ENCODE data around the gene ZNF579.

Gene ZNF579, protein sequence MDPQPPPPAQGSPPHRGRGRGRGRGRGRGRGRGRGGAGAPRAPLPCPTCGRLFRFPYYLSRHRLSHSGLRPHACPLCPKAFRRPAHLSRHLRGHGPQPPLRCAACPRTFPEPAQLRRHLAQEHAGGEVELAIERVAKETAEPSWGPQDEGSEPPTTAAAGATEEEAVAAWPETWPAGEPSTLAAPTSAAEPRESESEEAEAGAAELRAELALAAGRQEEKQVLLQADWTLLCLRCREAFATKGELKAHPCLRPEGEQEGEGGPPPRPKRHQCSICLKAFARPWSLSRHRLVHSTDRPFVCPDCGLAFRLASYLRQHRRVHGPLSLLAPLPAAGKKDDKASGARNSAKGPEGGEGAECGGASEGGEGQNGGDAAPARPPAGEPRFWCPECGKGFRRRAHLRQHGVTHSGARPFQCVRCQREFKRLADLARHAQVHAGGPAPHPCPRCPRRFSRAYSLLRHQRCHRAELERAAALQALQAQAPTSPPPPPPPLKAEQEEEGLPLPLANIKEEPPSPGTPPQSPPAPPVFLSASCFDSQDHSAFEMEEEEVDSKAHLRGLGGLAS

DNA sequence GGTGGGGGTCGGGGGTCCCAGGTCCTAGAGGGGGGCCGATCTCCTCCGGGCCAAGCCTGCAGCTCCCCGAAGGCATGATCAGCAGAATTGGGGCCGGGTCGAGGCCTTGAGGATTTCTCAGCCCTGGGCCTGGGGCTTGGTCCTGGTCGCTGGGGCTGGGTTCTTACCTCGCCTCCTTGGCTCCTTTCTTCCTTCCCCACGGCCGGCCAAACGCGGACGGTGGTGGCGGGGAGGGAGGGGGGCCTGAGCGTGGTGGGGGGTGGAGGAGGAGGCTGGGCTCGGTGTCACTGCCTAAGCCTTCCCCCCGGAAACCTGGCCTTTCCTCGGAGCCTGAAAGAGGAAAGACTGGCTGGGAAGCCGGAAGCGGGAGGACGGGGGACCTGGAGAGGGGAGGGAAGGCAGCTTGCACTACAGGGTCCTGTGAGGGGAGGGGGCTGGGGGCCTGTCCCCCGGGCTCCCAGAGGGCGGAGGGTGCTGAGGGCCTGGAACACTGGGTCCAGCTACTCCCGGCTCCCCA is at the start of gene ZNF579:
Gene ZNF579, minus strand, starts transcription at position 221 of the 517 bp plus-strand sequence. CDS start 1,209 bp downstream, outside the sequence.
- DNase-seq = peak; percentile 88
- in situ Hi-C loops (cut with HindIII; ENCODE audit: low pct_ligation_motif_present, low pct_unique_long_range_greater_than_20kb, low sequenced_read_pairs) = no loop called here

DNA sequence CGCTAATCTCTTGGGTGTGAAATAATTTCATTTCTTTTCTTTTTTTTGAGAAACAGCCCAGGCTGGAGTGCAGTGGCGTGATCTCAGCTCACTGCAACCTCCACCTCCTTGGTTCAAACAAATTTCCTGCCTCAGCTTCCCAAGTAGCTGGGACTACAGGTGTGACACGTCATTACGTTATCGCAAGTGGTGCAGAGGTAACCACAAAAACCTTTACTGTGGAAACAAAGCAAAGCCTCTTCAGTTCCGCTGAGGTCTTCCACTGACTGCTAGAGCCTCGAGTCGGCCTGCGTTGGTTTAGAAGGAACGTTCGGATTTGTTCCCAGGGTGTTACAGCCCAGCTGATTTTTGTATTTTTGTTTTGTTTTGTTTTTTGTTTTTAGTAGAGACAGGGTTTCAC is 45.7 kb upstream of the ZNF579 start:
- in situ Hi-C loops (cut with HindIII; ENCODE audit: low pct_ligation_motif_present, low pct_unique_long_range_greater_than_20kb, low sequenced_read_pairs) = loop anchor here (10.0 kb wide), 1 partner anchor 112 kb away; no protein-coding TSS in a partner anchor
- DNase-seq = no peak

DNA sequence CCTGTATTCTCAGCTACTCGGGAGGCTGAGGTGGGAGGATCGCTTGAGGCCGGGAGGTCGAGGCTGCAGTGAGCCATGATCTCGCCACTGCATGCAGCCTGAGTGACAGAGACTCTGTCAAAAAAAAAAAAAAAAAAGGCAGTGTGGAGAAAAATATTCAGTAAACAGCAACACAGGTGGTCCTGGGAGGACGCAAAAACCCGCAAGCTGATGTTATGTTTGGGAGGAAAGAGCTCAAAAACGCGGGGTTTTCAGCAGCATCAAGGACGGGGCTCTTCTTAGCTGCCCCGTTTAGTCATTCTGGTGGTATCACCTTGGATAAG is 44.3 kb upstream of the ZNF579 start:
- in situ Hi-C loops (cut with HindIII; ENCODE audit: low pct_ligation_motif_present, low pct_unique_long_range_greater_than_20kb, low sequenced_read_pairs) = loop anchor here (10.0 kb wide), 1 partner anchor 110 kb away; no protein-coding TSS in a partner anchor
- DNase-seq = no peak

DNA sequence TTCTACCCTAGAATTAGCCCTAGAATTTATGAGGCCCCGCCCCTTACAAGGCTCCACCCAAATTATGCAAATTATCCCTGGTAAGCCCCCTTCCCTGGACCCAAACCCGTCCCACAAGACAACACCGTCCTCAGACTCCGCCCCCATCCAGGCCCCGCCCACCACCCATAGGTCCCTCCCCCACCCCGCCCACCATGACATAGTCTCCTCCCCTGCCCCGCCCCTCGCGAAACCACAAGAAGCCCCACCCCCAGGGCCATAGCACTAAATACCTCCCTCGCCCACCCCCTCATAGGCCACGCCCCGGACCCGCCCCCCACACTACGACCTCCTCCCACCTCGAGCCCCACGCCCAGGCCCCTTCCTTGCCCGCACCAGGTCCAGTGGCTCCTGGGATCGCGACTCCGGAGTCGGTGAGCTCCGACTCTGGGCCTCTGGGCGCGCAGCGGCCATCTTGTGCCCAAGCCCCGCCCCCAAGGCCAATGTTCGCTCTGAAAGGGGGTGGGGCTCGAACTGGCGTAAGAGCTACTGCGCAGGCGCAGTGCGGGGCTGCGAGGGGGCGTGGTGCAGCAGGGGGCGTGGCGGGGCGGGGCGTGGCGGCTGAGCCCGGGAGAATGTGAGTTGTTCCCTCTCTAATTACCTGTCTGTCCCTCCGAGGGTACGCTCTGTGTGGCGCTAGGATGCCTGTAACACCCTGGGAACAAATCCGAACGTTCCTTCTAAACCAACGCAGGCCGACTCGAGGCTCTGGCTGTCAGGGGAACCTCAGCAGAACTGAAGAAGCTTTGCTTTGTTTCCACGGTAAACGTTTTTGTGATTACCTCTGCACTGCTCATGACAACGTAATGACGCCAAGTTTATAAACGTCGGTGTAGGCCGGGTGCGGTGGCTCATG is 43.7 kb upstream of the ZNF579 start, which contains the start of gene ZNF784:
Gene ZNF784, minus strand, starts transcription at position 458 of the 895 bp plus-strand sequence. Its CDS starts 5 bp downstream, at position 453.
- in situ Hi-C loops (cut with HindIII; ENCODE audit: low pct_ligation_motif_present, low pct_unique_long_range_greater_than_20kb, low sequenced_read_pairs) = loop anchor here (10.0 kb wide), 1 partner anchor 110 kb away; no protein-coding TSS in a partner anchor
- peak; percentile 86 for DNase-seq

DNA sequence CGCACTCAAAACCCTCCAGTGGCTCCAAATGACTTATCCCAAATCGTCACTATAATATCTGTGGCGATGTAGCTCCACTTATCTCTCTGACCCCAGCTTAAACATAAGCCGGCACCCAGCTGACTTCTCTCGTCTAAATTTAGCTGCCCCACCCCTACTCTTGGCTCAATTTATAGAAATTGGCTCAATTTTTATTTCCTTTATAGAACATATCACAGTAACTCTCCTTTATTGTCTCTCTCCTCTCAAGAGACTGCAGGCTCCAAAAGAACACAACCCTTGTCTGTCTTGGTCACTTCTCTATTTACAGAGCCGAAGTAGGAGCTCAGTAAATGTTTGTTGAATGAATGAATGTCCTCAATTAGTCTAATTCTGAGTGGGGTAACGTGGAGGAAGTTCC is 42.9 kb upstream of the ZNF579 start:
- in situ Hi-C loops (cut with HindIII; ENCODE audit: low pct_ligation_motif_present, low pct_unique_long_range_greater_than_20kb, low sequenced_read_pairs) = loop anchor here (10.0 kb wide), 1 partner anchor 109 kb away; no protein-coding TSS in a partner anchor
- no peak for DNase-seq

DNA sequence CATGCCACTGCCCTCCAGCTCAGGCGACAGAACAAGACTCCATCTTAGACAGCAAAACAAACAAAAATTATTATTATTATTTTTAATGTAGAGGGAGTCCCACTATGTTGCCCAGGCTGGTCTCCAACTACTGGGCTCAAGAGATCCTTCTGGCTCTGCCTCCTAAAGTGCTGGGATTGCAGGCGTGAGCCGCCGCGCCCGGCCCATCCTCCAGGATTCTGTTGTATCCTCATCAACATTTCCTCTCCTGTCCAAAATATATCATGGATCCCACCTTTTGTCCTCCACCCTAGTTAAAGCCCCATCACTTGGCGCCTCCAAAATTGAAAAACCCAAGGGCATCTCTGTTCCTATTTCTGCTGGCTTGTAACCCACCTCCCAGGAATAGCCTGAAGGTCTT is 42.5 kb upstream of the ZNF579 start:
- DNase-seq = no peak
- in situ Hi-C loops (cut with HindIII; ENCODE audit: low pct_ligation_motif_present, low pct_unique_long_range_greater_than_20kb, low sequenced_read_pairs) = loop anchor here (10.0 kb wide), 1 partner anchor 108 kb away; no protein-coding TSS in a partner anchor

DNA sequence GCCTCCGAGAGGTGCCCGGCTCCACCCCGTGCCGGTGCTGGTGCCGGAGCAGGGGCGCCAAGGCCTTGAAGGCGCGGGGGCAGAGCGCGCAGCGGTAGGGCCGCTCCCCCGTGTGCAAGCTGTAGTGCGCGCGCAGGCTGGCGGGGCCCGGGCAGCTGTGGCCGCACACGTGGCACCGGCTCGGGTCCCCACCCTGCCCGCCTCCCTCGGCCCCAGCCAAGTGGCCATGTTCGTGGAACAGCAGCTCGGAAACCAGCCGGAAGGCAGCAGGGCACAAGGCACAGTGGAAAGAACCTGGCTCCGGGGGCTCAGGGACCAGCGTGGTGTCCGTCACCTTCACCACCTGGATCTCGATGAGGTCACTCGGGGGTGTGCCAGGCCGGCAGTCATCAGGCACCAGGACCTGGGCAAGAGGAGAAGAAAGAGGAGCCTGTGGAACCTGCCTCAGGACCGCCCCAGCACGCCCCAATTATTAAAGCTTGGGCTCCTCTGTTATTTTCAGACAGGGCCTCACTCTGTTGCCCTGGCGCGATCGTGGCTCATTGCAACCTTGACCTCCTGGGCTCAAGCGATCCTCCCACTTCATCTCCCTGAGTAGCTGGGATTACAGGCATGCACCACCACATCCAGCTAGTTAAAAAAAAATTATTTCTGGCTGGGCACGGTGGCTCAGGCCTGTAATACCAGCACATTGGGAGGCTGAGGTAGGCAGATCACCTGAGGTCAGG is 41.8 kb upstream of the ZNF579 start:
- DNase-seq = no peak

DNA sequence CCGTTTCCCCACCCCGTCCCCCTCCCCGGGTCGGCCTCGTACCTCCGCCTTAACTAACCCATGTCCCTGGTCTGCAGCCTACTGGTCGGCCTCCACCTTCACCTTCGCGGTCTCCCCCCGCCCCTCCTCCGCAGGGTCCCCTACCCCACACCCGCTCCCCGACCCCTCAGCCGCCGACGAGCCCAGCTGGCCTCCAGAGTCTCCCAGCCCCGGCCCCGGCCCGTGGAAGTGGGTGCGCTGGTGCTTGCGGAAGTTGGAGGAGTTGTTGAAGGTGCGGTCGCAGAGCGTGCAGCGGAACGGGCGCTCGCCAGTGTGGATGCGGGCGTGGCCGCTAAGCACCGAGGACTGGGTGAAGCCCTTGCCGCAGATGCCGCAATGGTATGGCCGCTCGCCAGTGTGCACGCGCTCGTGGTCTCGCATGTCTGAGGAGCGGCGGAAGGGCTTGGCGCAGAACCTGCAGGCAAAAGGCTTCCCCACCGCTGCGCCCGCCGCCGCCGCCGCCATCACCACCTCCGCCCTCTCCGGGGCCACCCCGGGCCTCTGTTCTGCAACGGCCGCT is 41.1 kb upstream of the ZNF579 start:
- DNase-seq = no peak
- in situ Hi-C loops (cut with HindIII; ENCODE audit: low pct_ligation_motif_present, low pct_unique_long_range_greater_than_20kb, low sequenced_read_pairs) = loop anchor here (10.0 kb wide), 1 partner anchor 107 kb away; no protein-coding TSS in a partner anchor

More for the DNA sequence above, 41.8 kb upstream of the ZNF579 start:
- in situ Hi-C loops (cut with HindIII; ENCODE audit: low pct_ligation_motif_present, low pct_unique_long_range_greater_than_20kb, low sequenced_read_pairs) = loop anchor here (10.0 kb wide), 1 partner anchor 108 kb away; no protein-coding TSS in a partner anchor

DNA sequence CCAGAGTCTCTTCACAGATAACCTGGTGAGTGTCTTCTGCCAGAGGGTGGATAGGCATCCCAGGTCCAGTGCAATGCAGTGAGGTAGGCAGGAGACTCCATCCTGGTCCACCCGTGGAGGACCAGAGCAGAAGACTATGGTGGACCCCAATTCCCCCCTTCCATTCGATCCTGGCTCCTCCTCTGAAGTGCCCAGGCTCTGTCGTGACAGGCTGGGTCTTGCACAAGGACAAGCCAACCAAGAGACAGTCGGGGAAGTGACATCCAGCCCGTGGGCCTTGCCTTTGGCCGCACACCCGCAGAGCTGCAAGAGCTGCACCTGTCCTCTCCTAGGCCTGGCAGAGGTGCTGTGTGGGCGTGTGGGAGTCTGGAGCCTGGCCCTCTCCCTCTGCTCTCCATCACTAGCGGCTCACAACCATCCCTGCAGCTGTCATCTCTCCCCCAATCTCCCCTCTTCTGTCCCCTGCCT is 40.6 kb upstream of the ZNF579 start:
- in situ Hi-C loops (cut with HindIII; ENCODE audit: low pct_ligation_motif_present, low pct_unique_long_range_greater_than_20kb, low sequenced_read_pairs) = loop anchor here (10.0 kb wide), 1 partner anchor 106 kb away; no protein-coding TSS in a partner anchor

DNA sequence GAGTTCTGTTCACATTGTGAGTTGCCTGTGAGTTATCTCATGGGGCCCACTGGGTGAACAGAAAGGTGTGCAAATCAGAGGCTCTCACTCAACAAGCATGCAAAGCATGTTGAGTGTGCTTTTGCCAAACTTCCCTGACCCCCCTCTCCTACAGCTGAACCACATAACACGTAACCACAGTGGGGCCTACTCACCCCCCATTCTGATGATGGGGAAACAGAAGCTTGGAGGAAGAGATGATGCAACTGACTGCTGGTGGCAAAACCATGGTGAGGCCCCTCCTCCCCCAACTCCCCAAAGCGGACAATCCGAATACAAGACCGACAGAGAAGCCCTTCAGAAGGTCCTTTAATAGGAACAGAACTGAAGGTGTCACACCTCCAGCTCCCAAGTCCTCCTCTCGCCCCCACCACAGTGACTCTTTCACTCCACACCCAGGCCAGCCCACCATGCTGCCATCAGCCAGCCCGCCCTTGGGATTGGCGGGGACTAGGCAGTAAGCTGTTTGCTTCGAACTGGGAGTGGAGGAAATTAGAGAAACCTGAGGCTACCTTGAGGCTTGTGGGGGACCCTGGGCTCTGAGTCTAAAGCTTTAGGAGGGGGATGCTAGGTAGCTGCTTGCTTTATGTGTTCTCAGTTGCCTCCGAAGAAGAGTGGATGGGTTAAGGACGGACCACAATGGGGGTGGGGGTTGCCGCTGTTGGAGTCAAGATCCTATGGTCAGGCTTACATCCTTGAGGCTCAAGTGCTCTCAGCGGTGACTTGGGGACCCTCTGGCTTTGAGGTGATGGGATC is 40.0 kb upstream of the ZNF579 start:
- in situ Hi-C loops (cut with HindIII; ENCODE audit: low pct_ligation_motif_present, low pct_unique_long_range_greater_than_20kb, low sequenced_read_pairs) = loop anchor here (10.0 kb wide), 1 partner anchor 106 kb away; no protein-coding TSS in a partner anchor

More for the DNA sequence above, 40.6 kb upstream of the ZNF579 start:
- no peak for DNase-seq

DNA sequence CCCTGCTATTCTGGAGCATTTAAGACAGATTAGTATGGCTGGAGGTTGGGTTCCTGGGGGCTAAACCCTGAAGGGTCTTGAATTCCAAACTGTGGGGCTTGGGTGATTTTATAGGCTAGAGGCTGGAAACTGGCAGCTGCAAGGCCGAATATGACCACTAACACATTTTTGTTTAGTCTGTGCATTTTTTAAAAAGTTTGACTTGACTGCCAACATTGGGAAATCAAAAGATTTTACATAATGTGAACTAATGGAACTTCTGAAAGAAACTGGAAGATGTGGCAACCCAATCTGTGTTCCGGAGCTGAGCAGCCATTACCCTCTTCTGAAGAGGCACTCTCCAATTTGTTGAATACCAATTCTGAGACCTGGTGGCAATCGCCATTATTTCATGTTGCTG is 38.6 kb upstream of the ZNF579 start:
- in situ Hi-C loops (cut with HindIII; ENCODE audit: low pct_ligation_motif_present, low pct_unique_long_range_greater_than_20kb, low sequenced_read_pairs) = no loop called here

More for the DNA sequence above, 40.0 kb upstream of the ZNF579 start:
- DNase-seq = no peak

DNA sequence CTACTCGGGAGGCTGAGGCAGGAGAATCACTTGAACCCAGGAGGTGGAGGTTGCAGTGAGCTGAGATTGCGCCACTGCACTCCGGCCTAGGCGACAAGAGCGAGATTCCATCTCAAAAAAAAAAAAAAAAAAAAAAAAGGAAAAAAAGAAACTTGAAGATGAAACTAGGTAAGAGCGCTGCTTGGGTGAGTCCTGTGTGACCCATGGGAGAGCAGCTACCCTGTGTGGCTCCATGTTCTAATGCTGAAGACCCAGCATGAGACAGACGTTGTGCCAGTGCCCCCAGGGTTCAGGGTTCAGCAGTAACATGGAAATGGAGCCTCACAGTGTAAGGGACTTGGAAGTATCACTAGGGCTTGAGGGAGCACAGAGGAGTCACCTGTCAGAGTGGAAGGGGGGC is 37.8 kb upstream of the ZNF579 start:
- DNase-seq = no peak
- in situ Hi-C loops (cut with HindIII; ENCODE audit: low pct_ligation_motif_present, low pct_unique_long_range_greater_than_20kb, low sequenced_read_pairs) = no loop called here

More for the DNA sequence above, 38.6 kb upstream of the ZNF579 start:
- no peak for DNase-seq

DNA sequence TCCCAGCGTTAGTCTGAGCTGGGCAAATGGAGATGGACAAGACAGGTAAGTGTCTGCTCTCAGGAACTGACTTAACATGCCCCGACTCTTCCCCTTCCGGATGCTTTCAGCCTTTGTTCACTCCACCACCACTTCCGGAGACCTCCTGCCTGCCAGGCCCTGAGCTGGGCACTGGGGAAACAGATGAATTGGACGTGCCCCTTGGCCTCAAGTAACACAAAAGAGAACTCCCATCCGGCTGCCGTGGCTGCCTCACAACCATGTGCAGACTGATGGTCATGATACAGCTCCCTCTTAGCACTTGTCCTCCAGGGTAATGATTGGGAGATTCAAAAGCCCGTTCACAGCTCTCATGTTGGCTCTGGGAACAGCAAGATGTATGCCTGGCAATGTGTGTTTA is 36.8 kb upstream of the ZNF579 start:
- in situ Hi-C loops (cut with HindIII; ENCODE audit: low pct_ligation_motif_present, low pct_unique_long_range_greater_than_20kb, low sequenced_read_pairs) = no loop called here
- no peak for DNase-seq

DNA sequence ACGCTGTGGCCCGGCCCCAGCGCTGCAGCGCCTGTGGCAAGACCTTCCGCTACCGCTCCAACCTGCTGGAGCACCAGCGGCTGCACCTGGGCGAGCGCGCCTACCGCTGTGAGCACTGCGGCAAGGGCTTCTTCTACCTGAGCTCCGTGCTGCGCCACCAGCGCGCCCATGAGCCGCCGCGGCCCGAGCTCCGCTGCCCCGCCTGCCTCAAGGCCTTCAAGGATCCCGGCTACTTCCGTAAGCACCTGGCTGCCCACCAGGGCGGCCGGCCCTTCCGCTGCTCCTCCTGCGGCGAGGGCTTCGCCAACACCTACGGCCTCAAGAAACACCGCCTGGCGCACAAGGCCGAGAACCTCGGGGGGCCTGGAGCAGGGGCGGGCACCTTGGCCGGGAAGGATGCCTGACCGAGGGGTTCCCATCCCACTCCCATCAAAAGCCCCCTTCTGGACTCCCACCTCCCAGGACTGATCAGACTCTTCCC is 35.8 kb upstream of the ZNF579 start:
- in situ Hi-C loops (cut with HindIII; ENCODE audit: low pct_ligation_motif_present, low pct_unique_long_range_greater_than_20kb, low sequenced_read_pairs) = no loop called here
- no peak for DNase-seq

DNA sequence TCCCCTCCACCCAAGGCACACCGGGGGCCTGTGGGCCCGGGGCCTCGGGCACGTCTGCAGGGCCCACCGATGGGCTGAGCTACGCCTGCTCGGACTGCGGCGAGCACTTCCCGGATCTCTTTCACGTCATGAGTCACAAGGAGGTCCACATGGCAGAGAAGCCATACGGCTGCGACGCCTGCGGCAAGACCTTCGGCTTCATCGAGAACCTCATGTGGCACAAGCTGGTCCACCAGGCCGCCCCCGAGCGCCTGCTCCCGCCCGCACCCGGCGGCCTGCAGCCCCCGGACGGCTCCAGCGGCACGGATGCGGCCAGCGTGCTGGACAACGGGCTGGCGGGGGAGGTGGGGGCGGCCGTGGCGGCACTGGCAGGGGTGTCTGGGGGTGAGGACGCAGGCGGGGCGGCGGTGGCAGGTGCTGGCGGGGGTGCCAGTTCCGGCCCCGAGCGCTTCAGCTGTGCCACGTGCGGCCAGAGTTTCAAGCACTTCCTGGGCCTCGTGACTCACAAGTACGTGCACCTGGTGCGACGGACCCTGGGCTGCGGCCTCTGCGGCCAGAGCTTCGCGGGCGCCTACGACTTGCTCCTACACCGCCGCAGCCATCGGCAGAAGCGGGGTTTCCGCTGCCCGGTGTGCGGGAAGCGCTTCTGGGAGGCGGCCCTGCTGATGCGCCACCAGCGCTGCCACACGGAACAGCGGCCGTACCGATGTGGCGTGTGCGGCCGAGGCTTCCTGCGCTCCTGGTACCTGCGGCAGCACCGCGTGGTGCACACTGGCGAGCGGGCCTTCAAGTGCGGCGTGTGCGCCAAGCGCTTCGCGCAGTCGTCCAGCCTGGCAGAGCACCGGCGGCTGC is 35.1 kb upstream of the ZNF579 start:
- in situ Hi-C loops (cut with HindIII; ENCODE audit: low pct_ligation_motif_present, low pct_unique_long_range_greater_than_20kb, low sequenced_read_pairs) = no loop called here
- no peak for DNase-seq

All from ACHN (cell line).